ENCODE measurements around the gene RINL.
"Not testable (repeated sequence)": the region's sequence is repeated elsewhere in the genome, so short reads cannot be mapped to it uniquely, and the experiment has no call there.

Gene RINL

DNA sequence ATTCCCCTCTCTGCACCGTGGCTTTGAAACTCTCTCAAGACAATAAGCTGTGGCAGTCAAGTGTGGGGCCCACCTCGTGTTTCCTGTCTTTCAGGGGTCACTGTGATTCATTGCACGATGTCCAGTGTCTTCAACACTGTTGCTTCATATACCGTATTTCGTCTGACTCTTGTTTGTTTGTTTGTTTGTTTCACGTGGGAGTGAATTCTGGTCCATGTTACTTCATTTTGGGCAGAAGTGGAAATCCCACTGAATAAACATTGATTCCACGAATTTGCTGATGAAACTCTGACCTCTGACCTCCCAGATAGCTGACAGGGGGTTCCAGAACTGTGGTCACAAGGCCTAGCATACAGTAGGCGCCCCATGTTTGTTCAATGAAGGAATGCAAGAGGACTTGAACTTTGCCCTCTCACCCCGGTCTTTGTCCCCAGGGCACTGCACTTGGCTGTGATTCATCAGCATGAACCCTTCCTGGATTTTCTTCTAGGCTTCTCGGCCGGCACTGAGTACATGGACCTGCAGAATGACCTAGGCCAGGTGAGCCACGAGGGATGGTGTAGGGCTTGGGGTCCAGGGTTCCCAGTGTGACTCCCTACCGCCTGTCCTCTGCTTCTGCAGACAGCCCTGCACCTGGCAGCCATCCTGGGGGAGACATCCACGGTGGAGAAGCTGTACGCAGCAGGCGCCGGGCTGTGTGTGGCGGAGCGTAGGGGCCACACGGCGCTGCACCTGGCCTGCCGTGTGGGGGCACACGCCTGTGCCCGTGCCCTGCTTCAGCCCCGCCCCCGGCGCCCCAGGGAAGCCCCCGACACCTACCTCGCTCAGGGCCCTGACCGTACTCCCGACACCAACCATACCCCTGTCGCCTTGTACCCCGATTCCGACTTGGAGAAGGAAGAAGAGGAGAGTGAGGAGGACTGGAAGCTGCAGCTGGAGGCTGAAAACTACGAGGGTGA lies 26.8 kb upstream of the RINL start:
- DNase-seq = no peak

DNA sequence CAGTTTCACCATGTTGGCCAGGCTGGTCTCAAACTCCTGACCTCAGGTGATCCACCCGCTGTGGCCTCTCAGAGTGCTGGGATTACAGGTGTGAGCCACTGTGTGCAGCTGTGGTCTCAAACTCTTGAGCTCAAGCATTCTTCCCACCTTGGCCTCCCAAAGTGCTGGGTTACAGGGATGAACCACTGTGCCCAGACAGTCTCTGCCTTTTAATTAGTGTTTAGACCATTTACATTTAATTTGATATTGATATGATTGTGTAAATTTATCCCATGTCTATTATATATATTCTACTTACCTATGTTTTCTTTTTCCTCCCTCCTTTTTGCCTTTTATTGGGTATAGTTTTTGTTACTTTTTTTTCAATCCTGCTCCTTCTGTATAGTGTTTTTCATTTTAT lies 23.6 kb upstream of the RINL start:
- no peak for DNase-seq

DNA sequence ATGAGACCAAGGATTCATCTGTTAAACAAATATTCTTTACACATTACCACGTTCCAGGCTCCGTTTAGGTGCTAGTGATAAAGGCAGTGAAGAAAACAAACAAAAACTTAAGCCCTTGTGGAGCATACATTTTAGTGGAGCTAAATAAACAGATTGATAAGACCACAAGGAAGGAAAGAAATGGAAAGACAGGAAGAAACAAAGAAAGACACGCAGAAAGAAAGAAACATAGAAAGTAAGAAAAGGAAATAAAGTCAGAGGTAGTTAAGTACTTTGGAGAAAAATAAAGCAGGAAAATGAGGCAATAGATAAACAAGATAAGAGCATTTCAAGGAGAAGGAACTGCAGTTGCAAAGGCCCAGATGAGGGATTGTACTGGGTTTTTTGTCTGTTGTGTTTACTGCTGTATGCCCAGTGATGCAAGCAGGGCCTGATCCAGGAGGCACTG lies 22.7 kb upstream of the RINL start:
- no peak for DNase-seq

DNA sequence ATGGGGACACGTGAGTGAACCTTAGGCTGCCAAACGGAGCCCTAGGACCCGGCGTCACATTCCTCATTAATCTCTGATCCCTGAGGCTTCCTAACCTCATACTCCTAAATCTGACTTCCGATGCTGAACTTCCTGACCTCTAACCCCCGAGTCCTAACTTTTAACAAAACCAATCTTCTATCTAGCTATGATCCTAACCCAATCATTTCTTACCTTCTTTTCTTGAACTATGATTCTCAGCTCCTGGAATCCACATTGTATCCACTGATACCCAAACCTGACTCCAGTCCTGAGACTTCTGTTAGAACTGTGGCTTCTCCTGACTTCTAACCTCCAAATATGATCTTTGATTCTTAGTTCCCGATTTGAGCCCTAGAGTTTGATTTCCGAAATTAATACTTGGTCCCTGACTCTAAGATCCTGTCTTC lies 22.1 kb upstream of the RINL start:
- DNase-seq = no peak

DNA sequence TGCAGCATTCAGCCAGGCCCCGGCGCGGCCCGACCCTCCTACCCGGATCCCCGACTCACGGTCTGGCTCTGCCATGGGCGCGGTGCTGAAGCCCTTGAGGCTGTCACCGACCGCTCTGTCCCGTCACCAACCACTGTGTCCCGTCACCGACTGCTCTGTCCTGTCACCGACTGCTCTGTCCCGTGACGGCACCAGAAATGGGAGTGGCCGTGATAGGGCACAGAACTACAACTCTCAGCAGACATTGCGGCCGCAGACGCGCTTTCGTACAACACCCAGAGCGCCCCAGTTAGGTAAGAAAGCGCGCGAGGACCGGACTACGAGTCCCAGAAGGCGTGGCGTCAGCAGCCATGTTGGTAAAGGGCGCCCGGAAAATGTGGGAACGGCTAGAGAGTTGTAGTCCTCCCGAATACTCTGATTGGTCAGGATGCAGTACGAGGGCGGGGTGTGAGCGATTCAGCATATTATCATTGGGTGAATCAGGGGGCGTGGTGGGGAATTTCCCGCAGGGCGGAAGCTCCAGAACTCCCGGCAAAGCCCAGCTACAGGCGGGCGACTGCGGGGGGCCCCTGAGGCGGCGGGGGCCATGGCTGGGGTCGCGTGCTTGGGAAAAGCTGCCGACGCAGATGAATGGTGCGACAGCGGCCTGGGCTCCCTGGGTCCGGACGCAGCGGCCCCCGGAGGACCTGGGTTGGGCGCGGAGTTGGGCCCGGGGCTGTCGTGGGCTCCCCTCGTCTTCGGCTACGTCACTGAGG lies 21.5 kb upstream of the RINL start, which contains the start of the genes NFKBIB and SIRT2:
Gene NFKBIB (plus strand): TSS at position 523 of the 755 bp plus-strand sequence. CDS start 64 bp downstream, at position 587.
Gene SIRT2 (minus strand): TSS at position 172 of the 755 bp plus-strand sequence. CDS start 97 bp downstream, at position 75.
- DNase-seq = peak; percentile 97

DNA sequence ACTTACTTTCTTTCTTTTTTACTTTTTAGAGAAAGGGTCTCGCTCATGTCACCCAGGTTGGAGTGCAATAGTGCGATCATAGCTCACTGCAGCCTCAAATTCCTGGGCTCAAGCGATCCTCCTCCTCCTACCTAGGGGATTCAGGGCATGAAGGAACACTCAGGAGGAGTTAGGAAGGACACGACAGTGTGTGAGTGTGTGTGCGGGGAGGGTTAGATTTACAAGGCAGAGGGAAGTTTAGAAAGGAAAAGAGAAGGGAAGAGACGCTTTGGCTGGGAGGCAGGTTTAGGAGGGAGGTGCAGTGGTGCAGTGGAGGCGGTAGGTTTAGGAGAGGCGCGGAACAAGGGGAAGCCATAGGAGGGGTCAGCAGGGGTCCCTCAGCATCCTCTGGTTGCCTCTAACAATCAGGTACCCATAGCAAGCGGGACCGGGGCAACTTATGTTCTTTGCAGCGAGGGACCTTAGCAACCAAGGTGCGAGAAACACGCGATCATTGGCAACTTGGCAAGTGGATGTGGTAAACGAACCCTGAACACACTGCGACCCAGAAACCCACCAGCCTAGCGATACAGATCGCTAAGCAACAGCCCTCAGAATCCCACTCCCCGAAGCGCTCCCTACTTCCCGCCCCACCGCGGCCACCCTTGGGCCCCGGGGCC lies 20.8 kb upstream of the RINL start:
- no peak for DNase-seq

DNA sequence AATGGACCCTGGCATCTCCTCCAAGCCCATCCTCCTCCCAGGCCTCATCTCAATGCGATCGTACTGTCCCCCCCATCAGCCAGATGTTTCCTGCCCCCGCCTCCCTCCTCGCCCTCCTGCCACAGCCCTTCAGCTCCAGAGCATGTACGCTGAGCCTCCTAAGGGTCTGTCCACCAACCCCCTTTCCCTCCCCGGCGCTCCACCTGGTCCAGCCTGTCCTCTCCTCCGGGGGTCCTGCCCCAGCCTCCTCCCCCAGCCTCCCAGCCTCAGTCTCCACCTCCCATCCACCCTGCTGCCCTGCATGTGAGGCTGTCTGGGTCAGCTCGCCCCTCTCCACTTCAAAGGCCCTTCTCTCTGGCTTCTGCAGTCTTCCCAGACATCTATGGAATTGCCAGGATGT lies 16.9 kb upstream of the RINL start:
- DNase-seq = no peak

DNA sequence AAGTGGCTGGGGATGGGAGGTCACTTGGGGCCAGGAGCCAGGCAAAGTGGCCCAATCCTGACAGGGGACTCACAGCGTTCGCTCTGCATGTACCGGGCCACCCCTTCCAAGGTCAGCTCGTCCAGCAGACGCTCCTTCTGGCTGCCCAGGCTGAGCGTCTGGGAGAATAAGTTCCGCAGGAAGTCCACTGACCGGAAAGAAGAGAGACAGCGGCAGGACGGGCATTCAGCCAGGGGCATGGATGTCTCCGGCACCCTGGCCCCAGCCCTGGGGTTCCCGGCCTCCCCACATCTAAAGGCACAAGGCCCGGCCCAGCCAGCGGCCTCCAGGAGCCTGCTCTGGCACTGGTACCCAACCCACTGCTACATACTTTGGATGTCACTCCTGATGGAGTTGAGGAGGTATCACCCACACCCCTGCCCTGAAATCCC lies 15.3 kb upstream of the RINL start:
- DNase-seq = no peak

DNA sequence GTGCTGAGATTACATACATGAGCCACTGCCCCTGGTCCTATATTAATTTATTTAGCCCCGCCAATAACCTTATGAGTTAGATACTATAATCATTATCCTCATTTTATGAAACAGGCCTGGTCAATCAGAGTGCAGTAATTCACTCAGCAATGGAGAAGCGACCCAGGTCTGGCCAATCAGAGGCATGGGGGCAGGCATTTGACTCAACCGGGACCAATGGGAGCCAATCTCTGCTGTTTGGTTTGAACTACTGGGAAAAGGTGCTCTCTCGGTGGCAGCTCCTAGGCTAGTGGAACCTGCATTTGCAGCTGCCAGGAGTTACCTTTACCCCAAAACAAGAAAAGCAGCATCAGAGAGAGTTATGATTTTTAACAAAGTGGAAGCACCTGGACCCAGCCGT lies 14.8 kb upstream of the RINL start:
- no peak for DNase-seq

DNA sequence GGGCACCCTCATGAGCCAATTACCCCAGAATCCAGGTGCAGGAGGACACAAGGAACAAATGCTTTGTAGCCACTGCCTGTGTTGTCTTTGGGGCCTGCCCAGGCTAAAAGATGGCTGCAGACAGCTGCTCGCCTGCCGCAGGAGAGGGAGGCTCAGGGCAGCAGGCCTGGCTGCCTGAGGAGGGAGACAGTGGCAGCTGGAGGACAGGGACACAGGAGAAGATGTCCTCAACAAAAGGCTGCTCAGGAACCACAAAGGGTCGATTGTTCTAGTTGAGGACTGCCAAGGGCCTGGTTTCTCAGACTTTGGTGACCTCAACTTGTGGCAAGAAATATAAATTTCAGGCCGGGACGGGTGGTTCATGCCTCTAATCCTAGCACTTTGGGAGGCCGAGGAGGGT lies 13.7 kb upstream of the RINL start:
- no peak for DNase-seq

DNA sequence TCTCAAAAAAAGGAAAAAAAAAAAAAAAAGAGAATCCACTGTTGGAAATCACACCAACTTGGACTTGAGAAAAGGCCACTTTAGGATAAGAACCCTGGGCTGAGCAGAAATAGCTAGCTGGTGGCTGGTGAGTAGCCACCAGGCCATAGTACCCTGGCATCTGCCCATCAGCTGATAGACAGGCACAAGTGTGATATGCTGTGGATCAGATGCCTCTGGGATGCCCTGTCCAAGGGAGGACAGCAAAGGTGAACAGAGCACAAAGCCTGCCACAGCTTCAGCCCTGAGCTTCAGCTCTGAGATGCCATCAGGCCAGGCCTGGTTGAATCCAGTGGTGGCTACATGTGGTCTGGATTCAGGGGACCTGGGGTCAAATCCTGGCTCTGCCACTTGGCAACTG lies 12.6 kb upstream of the RINL start:
- no peak for DNase-seq

DNA sequence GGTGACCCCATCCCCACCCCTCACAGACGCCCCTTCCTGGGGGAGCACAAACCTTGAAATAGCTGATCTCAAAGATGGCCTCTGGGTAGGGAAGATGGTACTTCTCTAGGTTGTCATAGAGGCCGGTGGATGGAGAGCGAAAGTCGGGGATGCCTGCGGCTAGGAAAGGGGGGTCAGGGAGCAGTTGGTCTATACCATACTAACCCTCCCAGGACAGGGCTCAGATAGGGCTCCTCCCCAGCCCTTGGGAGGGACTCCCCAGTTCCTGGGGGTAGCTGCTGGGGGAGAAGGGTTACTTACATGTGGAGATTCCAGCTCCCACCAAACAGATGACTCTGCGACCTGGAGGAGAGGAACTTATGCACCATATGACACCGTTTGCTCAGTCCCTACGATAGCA lies 11.7 kb upstream of the RINL start:
- DNase-seq = no peak

DNA sequence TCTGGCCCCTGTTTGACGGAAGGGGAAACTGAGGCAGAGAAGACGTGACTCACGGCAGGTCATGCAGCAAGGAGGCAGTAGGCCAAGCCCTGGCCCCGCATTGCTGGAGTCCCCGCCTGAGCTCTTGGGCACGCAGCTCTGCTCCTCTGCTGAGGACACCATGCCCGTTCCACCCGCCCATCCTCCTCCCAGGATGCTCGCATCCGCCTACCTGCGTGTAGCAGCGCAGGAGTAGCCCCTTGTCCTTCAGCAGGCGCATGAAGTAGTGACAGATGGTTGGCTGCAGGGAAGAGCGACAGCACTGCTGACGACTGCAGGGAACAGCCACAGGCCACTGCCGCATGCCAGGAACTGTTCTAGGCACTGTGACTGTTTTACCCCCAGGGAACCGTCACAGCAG lies 10.8 kb upstream of the RINL start:
- no peak for DNase-seq

DNA sequence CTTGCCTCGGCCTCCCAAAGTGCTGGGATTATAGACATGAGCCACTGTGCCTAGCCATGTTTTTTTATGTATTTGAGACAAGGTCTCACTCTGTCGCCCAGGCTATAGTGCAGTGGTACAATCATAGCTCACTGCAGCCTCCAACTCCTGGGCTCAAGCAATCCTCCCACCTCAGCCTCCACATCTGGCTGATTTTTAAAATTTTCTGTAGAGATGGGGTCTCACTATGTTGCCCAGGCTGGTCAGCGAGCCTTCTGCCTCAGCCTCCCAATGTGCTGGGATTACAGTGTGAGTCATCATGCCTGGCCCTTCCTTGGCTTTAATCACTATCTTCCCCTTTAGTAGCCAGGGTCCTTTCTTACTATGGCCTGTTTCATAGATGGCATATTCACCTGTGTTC lies 6.6 kb upstream of the RINL start:
- DNase-seq = not testable (repeated sequence)

DNA sequence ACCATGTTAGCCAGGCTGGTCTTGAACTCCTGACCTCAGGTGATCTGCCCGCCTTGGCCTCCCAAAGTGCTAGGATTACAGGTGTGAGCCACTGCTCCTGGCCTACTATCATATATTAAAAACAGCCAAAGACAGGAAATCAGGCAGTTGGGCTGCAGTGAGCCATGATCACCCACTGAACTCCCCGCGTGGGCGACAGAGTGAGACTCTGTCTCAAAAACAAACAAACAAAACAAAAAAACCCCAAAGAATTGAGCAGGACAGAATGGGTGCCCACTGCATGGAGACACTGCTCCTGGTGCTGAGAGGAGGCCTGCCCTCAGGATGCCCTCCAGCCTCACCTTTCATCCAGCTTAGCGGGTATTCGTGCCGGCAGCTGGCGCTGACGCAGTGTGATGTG lies 5.2 kb upstream of the RINL start:
- no peak for DNase-seq

DNA sequence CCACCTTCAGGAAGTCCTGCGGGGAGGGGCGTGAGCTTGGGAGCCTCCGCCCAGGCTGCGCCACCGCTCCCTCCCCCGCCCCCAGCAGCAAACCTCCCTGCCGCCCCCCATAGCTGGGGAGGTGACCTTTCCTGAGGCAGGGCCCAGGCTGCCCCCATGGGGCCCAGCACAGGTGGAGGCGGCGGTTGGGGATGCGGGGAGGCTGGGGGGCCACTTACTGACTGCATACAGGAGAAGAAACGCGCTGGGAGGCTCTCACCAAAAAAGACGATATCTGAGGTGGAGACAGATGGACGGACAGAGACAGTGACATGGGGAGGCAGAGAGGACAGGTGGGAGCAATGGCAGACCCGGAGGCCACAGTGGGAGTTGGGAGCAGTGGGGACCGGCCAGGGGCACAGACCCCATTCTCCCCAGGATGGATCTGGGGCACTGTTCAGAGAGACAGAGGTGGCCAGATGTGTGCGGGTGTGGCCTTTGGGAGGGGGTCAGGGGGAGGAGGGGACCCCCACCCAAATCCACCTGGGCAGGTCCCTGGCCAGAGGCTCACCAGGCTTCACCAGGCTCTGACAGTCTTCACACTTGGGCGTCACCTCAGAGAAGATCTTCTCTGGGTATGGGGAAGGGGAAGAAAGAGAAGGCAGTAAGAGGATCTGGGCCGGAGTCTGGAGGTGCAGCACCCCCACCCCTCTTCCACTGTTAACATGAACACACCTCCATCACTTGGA lies 3.0 kb upstream of the RINL start:
- DNase-seq = no peak

DNA sequence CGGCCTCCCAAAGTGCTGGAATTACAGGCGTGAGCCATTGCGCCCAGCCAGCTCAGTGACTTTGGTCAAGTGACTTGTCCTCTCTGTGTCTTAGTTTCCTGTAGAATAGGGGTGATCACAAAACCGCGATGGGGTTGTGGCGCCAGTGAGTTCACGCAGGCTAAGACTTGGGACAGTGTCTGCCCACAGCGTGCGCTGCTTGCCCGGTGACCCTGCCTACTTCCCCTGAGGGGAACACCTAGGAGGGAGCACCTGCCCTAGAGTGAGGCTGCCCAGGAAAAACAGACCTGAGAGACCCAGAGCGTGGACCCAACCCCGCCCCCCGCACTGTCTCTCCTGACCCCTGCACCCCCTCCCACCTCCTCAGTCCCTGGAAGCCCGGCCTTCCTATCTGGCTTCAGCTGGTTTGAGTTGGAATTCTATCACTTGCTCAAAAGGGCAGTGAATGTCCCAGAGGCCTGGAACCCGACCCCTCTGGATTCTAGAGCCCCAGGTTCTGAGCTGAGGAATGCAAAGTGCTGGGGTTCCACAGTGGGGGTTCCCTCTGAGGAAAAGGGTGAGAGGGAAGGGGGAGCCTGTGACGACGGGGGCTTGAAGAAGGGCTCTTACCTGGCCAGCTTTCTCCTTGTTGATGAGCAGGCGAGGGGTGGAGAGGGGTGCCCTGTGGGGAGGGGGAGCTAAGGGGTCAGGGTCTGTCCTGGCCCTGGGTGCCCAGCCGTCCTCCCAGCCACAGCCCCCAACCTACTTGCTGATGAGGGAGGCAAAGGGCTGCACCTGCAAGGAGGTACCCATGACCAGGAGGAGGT lies 2.2 kb upstream of the RINL start:
- no peak for DNase-seq

DNA sequence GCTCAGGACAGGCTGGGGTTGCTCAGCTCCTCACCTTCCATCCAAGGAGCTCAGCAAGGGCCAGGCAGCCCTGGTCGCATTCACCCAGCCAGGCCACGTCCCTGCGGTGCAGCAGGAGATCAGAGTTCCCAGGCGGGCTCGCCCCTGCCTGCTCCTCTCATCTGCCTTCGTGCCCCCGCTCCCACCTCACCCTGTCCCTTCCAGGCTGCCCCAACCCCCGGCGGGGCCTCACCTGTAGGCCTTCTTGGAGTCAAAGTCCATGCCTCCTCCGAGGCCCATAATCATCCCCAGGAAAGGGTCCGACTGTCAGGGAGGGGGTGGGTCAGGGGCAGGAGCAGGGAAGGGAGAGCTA lies 1.3 kb upstream of the RINL start:
- DNase-seq = no peak

DNA sequence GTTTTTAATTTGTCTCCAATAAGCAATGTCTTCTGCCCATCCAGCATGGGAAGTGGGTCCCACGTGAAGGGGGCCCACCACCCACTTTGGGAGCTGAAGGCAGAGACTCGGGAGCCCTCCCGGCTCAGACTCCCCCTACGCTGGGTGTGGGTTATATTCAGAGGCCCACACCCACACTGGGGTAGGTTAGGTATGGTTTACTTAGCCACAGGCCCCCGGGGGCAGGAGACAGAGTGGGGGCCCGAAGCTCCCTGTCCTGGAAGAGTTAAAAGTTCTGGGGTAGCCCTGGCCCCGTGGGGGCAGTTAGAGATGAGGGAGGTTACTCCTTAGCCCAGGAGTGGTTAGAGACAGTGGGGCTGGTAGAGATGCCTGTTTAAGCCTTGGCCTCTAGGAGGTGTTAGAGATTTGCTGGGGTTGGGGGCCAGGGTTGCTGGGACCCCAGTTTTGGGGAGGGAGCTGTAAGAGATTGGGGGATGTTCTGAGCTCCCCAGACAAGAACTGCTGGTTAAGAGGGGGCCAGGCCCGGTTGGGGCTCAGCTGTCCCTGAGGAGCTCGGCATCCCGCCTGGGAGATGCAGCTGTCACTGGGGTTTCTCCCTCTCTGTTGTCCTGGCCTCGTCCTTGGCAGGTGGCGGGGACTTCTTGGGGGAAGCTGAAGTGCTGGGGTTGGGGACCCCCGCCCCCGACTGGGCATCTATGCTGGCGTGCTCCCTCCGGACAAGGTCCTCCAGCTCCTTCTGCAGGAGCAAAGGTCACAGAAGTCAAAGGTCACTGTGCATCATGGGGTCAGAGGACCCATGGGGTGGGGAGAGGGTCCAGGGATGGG lies 712 bp upstream of the RINL start:
- no peak for DNase-seq

DNA sequence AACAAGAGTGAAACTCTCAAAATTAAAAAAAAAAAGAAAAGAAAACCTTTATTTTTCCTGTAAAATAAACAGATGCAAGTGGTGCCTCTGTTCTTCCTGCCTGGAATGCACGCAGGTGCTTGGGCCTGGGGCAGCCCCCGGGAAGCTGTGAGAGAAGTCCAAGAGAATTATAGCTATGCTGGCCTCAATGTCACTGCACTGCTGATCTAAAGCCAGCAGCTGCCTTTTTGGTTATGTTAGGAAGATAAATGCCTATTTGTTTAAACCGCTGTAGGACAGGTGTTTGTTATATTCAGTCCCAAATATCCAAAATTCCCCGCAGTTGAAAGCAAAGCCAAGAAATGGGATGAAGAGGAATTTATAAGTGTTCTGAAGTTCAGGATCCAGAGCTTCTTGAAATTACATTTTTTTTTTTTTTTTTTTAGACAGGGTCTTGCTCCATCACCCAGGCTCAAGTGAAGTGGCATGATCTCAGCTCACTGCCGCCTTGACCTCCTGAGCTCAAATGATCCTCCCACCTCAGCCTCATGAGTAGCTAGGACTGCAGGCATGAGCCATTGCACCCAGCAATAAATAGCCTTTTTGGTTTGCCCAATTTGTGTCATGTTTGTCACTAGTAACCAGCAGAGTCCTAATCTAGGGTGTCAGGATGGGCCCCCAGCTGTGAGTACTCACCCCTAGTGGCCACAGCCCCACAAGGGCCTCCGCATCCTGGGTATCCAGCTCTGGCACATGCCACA lies 2.2 kb downstream of the RINL start:
- no peak for DNase-seq
